BJ (cell line): Measurements from ENCODE around the gene ARPC4. TPM values are rescaled to one million over a fixed set of nuclear protein-coding genes. Genes with fewer than 3 reads are reported as not detected.

ENCODE experiments used
- CTCF ChIA-PET: fragments of 350-600 bp; formaldehyde crosslinking; extraction: SDS; loops from one replicate; lab custom pipeline; 2021; ENCODE audit warnings: antibody characterized with exemption, inconsistent platforms; lab: Yijun Ruan, JAX
- POLR2A ChIA-PET: fragments of 300-600 bp; sonication (Branson Sonifier 250); formaldehyde crosslinking; extraction: SDS; loops from one replicate; lab custom pipeline; 2021; ENCODE audit warnings: antibody characterized with exemption; lab: Charles Lee
- DNase-seq: peaks from one replicate; pipeline ENCODE4 v3.0.0-alpha.2; 2011; ENCODE audit warnings: low read depth
- H3K27me3 ChIP-seq: 2 replicates; pipeline ENCODE4 v1.6.0; 2011; ENCODE audit warnings: low read length; ENCODE audit not compliant: control insufficient read depth, insufficient read depth
- H3K36me3 ChIP-seq: 2 replicates; pipeline ENCODE4 v1.5.1; 2011; ENCODE audit warnings: low read length; ENCODE audit not compliant: control insufficient read depth, insufficient read depth
- H3K4me3 ChIP-seq: 2 replicates; pipeline ENCODE4 v1.5.1; 2011; ENCODE audit warnings: low read depth, mild to moderate bottlenecking, control low read depth, low read length
- CTCF ChIP-seq: IDR thresholded peaks from 2 replicates; pipeline ENCODE4 v1.5.1; 2011; ENCODE audit warnings: low read depth, mild to moderate bottlenecking, control low read depth, inconsistent platforms, low read length, moderate library complexity; ENCODE audit not compliant: insufficient read depth
- polyA plus RNA-seq: library from polyadenylated mRNA; depleted of rRNA; stranded (reverse); fragments of >200 nt; gene quantifications from 2 replicates; pipeline ENCODE4 v1.2.3, GENCODE V29; 2011

Gene ARPC4
- polyA plus RNA-seq, 1 experiment: 238 TPM

- Histone ChIP-seq H3K27me3 (no peaks in the 10 kb centered on the region), H3K4me3 (no peak overlapping the region), H3K36me3 (no peaks in the 10 kb centered on the region; the same call in 1 of the 2 replicates)
- DNase-seq: no peak
- TF ChIP-seq CTCF: peak; percentile 33; the same call in 1 of the 2 replicates
- ChIA-PET CTCF (interaction anchor here (0.8 kb wide), 1 partner anchor 120 kb away, joined by 3 read pairs; no protein-coding TSS in a partner anchor), POLR2A (no interaction called here)
Measured at GRCh38 chr3:9826815-9827573, 34.1 kb downstream of the ARPC4 start.

GRCh38 chr3:9828801-9829755 lies 36.2 kb downstream of the ARPC4 start:
- peaks cover 11% of the 10 kb centered on the region for H3K36me3 ChIP-seq
- ChIA-PET POLR2A (no interaction called here), CTCF (no interaction called here)
- no peaks in the 10 kb centered on the region for H3K27me3 ChIP-seq
- no peak for TF ChIP-seq CTCF
- H3K4me3 ChIP-seq: no peak overlapping the region
- DNase-seq: no peak

- no peak overlapping the region for H3K4me3 ChIP-seq
- ChIA-PET CTCF (interaction anchor here (1.4 to 1.7 kb wide), 2 partner anchors 9 to 115 kb away, joined by 5 to 6 read pairs; no protein-coding TSS in a partner anchor), POLR2A (no interaction called here)
- TF ChIP-seq CTCF: no peak
- no peaks in the 10 kb centered on the region for H3K27me3 ChIP-seq
- DNase-seq: no peak
- H3K36me3 ChIP-seq: peaks cover 21% of the 10 kb centered on the region
Measured at GRCh38 chr3:9831253-9831652, 38.4 kb downstream of the ARPC4 start.

- Histone ChIP-seq H3K4me3 (no peak overlapping the region), H3K27me3 (no peaks in the 10 kb centered on the region), H3K36me3 (peaks cover 23% of the 10 kb centered on the region)
- CTCF ChIA-PET: no interaction called here
- no peak for DNase-seq
- no peak for TF ChIP-seq CTCF
- POLR2A ChIA-PET: no interaction called here
Measured at GRCh38 chr3:9833078-9833477, 40.2 kb downstream of the ARPC4 start.
